Peyer's patch (tissue), 4 donors: ENCODE data around the gene CLEC16A.

Experiments used
- POLR2A ChIP-seq, 2 donors: fragments of 450-650 bp; IDR thresholded peaks; one replicate each; pipeline ENCODE4 v1.5.1; 2017; ENCODE audit warnings: antibody characterized with exemption in 2 of 2, mild to moderate bottlenecking in 2 of 2, moderate library complexity in 2 of 2
- TF ChIP-seq, protein P1 (sequence below), 6 experiments: fragments of 450-650 bp in 4 of 6; fragments of 200-600 bp in 2 of 6; sonication (generic) in 1 of 6; IDR thresholded peaks; one replicate each; pipeline ENCODE4 v1.5.1; 2017 to 2019; ENCODE audit warnings: antibody characterized with exemption in 6 of 6, mild to moderate bottlenecking in 3 of 6, moderate library complexity in 1 of 6

GRCh38 chr16:11160676-11161115 is 216.3 kb downstream of the CLEC16A start:
- TF ChIP-seq, protein P1, sequence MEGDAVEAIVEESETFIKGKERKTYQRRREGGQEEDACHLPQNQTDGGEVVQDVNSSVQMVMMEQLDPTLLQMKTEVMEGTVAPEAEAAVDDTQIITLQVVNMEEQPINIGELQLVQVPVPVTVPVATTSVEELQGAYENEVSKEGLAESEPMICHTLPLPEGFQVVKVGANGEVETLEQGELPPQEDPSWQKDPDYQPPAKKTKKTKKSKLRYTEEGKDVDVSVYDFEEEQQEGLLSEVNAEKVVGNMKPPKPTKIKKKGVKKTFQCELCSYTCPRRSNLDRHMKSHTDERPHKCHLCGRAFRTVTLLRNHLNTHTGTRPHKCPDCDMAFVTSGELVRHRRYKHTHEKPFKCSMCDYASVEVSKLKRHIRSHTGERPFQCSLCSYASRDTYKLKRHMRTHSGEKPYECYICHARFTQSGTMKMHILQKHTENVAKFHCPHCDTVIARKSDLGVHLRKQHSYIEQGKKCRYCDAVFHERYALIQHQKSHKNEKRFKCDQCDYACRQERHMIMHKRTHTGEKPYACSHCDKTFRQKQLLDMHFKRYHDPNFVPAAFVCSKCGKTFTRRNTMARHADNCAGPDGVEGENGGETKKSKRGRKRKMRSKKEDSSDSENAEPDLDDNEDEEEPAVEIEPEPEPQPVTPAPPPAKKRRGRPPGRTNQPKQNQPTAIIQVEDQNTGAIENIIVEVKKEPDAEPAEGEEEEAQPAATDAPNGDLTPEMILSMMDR (IDR thresholded peaks at IDR 0.05): no peak
- no peak for TF ChIP-seq POLR2A (IDR thresholded peaks at IDR 0.05)
